Stomach (tissue), 9 donors: Measurements from ENCODE around the gene VWA5A. TPM values are rescaled to one million over a fixed set of nuclear protein-coding genes. Genes with fewer than 3 reads are reported as not detected.

Source experiments
- DNase-seq, 2 donors: peaks; one replicate each; pipeline versions ENCODE4 v3.0.0 to v3.0.0-alpha.2; 2013 to 2019
- H3K27ac ChIP-seq, 5 donors: fragments of 200-600 bp in 4 of 5; sonication (generic) in 4 of 5; one replicate each; pipeline ENCODE4 v1.5.1; 2013 to 2019; ENCODE audit warnings: mild to moderate bottlenecking in 1 of 5, moderate library complexity in 1 of 5
- H3K27me3 ChIP-seq, 3 donors: fragments of 200-600 bp; sonication (generic); one replicate each; pipeline ENCODE4 v1.5.1; 2017 to 2019; ENCODE audit warnings: mixed run types in 1 of 3
- H3K36me3 ChIP-seq, 4 donors: fragments of 200-600 bp; sonication (generic); 1 replicate in 3 of 4; 2 replicates in 1 of 4; pipeline ENCODE4 v1.5.1; 2016 to 2019
- H3K4me1 ChIP-seq, 4 donors: fragments of 200-600 bp; sonication (generic); one replicate each; pipeline ENCODE4 v1.5.1; 2016 to 2019
- H3K4me3 ChIP-seq, 4 donors: fragments of 200-600 bp; sonication (generic) in 3 of 4; one replicate each; pipeline ENCODE4 v1.5.1; 2016 to 2019; ENCODE audit warnings: mild to moderate bottlenecking in 1 of 4
- H3K9me3 ChIP-seq, 4 donors: fragments of 200-600 bp; sonication (generic); one replicate each; pipeline ENCODE4 v1.5.1; 2016 to 2019
- EP300 ChIP-seq: sonication (generic); formaldehyde crosslinking; IDR thresholded peaks from one replicate; pipeline ENCODE4 v1.6.1; 2017; ENCODE audit warnings: antibody characterized with exemption
- POLR2A ChIP-seq, 4 donors: fragments of 450-650 bp; IDR thresholded peaks; one replicate each; pipeline ENCODE4 v1.6.1; 2016; ENCODE audit warnings: antibody characterized with exemption in 4 of 4, control low read depth in 2 of 4, mild to moderate bottlenecking in 1 of 4, moderate library complexity in 1 of 4
- POLR2AphosphoS5 ChIP-seq, 3 donors: sonication (generic); formaldehyde crosslinking; IDR thresholded peaks; one replicate each; pipeline ENCODE4 v1.6.1; 2016; ENCODE audit warnings: antibody characterized with exemption in 3 of 3
- WGBS, 5 donors: extraction: QIAGEN DNeasy Blood & Tissue Kit in 3 of 5; methylation state at CpG; one replicate each; pipeline versions ENCODE4 v1.1.5 to v1.1.7; 2013 to 2018; 5-methylcytosine and 5-hydroxymethylcytosine counted together
- intact Hi-C: fragments of 100-400 bp; cut with DNase I; formaldehyde crosslinking; loops from one replicate; pipeline ENCODE4 v1.15.1; 2023; ENCODE audit warnings: low total_unique reads
- polyA plus RNA-seq, 3 donors: library from polyadenylated mRNA; stranded (reverse); fragments of 200-250 nt; gene quantifications; one replicate each; pipeline ENCODE4 v1.2.3, GENCODE V29; 2013
- total RNA-seq, 5 donors: library from RNA; depleted of rRNA; stranded (reverse); fragments of >200 nt; gene quantifications; one replicate each; pipeline versions ENCODE4 v1.1.0 to v1.2.3, GENCODE V29; 2014 to 2016
- TF ChIP-seq, protein P1 (sequence below), 7 experiments: fragments of 450-650 bp in 4 of 7; fragments of 200-600 bp in 3 of 7; sonication (generic) in 3 of 7; IDR thresholded peaks; one replicate each; pipeline ENCODE4 v1.5.1; 2016 to 2019; ENCODE audit warnings: antibody characterized with exemption in 7 of 7, control low read depth in 2 of 7, mild to moderate bottlenecking in 1 of 7
- donor health status: healthy with polysubstance abuse.
- donor health status: Bipolar disorder and iron deficiency.
- donor health status: healthy.

VWA5A gene
- total and polyA plus RNA-seq, 8 donors = 10.1 to 111 (median 29.3) TPM

DNA sequence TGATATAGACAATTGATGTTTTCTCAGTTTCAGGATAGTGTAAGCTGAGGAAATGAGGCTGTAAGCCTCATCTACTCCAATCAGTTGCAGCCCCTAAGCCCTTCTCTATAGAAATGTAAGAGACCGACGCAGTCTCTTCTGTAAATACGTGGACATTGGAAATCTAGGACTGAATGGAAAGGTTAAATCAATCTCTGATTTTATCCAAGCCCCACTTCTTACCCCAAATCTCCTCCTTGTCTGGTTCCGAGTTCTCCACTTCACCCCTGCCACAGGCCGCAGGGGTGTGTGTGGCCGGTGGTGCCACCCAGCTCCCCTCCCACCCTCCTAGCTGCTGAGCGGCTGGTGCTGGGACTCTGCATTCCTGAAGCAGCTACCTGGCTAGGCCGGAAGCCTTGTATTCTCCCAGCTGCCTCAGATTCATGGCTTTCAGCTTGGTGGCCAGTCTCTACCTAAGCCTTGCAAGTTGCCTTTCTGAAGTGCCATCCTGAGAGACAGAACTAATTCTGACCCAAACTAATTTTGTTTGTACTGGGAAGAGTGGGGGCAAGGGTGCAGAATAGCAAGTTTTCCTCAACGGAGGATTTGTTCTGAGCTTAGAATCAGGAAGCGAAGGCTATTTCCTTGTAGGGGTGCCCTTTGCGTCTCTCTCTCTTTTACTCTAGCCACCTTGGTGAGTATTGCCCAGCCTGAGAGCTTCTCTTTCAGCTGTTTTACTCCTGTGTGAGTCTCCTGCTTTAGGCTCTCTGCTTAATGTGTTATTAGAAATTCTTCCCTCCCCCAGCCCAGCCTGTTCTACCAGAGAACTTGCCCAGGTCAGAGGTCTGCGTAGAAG lies 749 bp downstream of the VWA5A start:
- Histone ChIP-seq H3K4me3 (peak overlapping the region; percentile 54 to 73 (median 66)), H3K36me3 (peaks cover 16 to 38% (median 37%) of the 10 kb centered on the region in 4 donors), H3K4me1 (peaks cover 0 to 24% (median 17%) of the 10 kb centered on the region in 4 donors), H3K27me3 (no peaks in the 10 kb centered on the region), H3K27ac (peak overlapping the region; percentile 11 to 76 (median 64)), H3K9me3 (no peaks in the 10 kb centered on the region)
- TF ChIP-seq, protein P1, sequence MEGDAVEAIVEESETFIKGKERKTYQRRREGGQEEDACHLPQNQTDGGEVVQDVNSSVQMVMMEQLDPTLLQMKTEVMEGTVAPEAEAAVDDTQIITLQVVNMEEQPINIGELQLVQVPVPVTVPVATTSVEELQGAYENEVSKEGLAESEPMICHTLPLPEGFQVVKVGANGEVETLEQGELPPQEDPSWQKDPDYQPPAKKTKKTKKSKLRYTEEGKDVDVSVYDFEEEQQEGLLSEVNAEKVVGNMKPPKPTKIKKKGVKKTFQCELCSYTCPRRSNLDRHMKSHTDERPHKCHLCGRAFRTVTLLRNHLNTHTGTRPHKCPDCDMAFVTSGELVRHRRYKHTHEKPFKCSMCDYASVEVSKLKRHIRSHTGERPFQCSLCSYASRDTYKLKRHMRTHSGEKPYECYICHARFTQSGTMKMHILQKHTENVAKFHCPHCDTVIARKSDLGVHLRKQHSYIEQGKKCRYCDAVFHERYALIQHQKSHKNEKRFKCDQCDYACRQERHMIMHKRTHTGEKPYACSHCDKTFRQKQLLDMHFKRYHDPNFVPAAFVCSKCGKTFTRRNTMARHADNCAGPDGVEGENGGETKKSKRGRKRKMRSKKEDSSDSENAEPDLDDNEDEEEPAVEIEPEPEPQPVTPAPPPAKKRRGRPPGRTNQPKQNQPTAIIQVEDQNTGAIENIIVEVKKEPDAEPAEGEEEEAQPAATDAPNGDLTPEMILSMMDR (IDR thresholded peaks at IDR 0.05) = no peak
- no peak for TF ChIP-seq EP300
- no peak for TF ChIP-seq POLR2AphosphoS5 (IDR thresholded peaks at IDR 0.05)
- no peak for TF ChIP-seq POLR2A (IDR thresholded peaks at IDR 0.05)
- WGBS, 5 donors = 18 to 22% (median 20%) methylated on average over 12 of the region's 12 CpGs
- DNase-seq = peak; percentile 28 to 70
- intact Hi-C loops = no loop called here

DNA sequence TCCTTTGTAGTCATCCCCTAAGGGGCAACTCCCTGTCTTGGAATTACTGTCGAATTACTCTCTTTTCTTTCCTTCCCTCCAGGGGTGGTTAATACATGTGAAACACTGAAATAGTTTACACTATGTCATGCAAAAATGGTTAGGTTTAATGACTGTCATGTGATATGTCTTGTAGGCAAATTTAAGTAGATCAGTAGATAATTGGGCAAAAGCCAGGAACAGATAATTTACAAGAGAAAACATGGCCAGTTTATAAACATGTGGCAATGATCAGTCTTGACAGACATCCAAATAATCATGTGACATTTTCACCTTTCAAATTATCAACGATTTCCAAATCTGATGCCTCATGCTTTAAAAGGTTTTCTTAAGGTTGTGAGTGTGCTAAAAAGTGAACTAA lies 3.9 kb downstream of the VWA5A start:
- intact Hi-C loops = no loop called here
- Histone ChIP-seq H3K4me3 (no peak overlapping the region), H3K27ac (no peak overlapping the region), H3K4me1 (peaks cover 0 to 24% (median 17%) of the 10 kb centered on the region in 4 donors), H3K27me3 (no peaks in the 10 kb centered on the region), H3K36me3 (peaks cover 34 to 69% (median 68%) of the 10 kb centered on the region in 4 donors), H3K9me3 (no peaks in the 10 kb centered on the region)
- no peak for TF ChIP-seq POLR2AphosphoS5 (IDR thresholded peaks at IDR 0.05)
- no peak for TF ChIP-seq POLR2A (IDR thresholded peaks at IDR 0.05)
- TF ChIP-seq, protein P1 (IDR thresholded peaks at IDR 0.05) = no peak
- TF ChIP-seq EP300 = no peak
- no peak for DNase-seq
- 63 to 73% (median 65%) methylated on average over 2 of the region's 2 CpGs for WGBS, 5 donors

DNA sequence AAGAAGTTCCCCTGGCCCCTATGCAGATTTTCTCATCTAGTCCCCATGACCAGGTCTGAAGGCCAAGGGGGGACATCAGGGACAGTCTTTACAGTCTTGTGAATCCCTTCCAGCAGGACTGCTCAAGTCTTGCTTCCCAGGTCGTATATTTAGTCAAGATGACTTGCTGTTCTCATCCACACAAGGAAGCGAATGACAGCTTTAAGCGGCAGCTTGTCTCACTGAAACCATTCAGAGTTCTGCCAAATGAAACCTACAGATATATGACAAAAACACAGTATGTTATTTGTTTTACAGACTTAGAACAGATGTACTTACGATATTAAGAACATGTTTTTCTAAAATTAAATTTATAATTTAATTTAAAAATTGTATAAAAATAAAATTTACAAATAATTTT lies 5.6 kb downstream of the VWA5A start:
- no peak overlapping the region for H3K27ac ChIP-seq
- no peaks in the 10 kb centered on the region for H3K27me3 ChIP-seq
- WGBS, 5 donors = 85 to 93% (median 88%) methylated on average over 4 of the region's 4 CpGs
- no peak overlapping the region for H3K4me3 ChIP-seq
- intact Hi-C loops = no loop called here
- no peaks in the 10 kb centered on the region for H3K9me3 ChIP-seq
- H3K36me3 ChIP-seq = peaks cover 45 to 87% (median 85%) of the 10 kb centered on the region in 4 donors
- DNase-seq = no peak
- TF ChIP-seq, protein P1 (IDR thresholded peaks at IDR 0.05) = no peak
- peaks cover 0 to 16% (median 13%) of the 10 kb centered on the region in 4 donors for H3K4me1 ChIP-seq

- H3K9me3 ChIP-seq = peaks cover 0 to 2% (median 0%) of the 10 kb centered on the region in 4 donors
- no peak for DNase-seq
- TF ChIP-seq, protein P1 (IDR thresholded peaks at IDR 0.05) = no peak
- TF ChIP-seq POLR2A (IDR thresholded peaks at IDR 0.05) (no peak), EP300 (no peak), POLR2AphosphoS5 (IDR thresholded peaks at IDR 0.05) (no peak)
- H3K4me3 ChIP-seq = no peak overlapping the region
- peaks cover 0 to 3% (median 1%) of the 10 kb centered on the region in 4 donors for H3K4me1 ChIP-seq
- intact Hi-C loops = no loop called here
- H3K36me3 ChIP-seq = peaks cover 45 to 96% (median 92%) of the 10 kb centered on the region in 4 donors
- WGBS, 5 donors = 75 to 96% (median 81%) methylated on average over 1 of the region's 1 CpG
- H3K27ac ChIP-seq = no peak overlapping the region
- no peaks in the 10 kb centered on the region for H3K27me3 ChIP-seq
Observed at GRCh38 chr11:124122123-124122522, 6.9 kb downstream of the VWA5A start.
